Hepatocyte (in vitro differentiated cells): ENCODE data around the gene CTNNA1. TPM values are rescaled to one million over a fixed set of nuclear protein-coding genes. Genes with fewer than 3 reads are reported as not detected.
"Not testable (repeated sequence)": the region's sequence is repeated elsewhere in the genome, so short reads cannot be mapped to it uniquely, and the experiment has no call there.

ENCODE experiments used
- DNase-seq: peaks from one replicate; pipeline ENCODE4 v3.0.0-alpha.2; 2016; ENCODE audit warnings: low spot score
- H2AFZ ChIP-seq: fragments of 200-600 bp; sonication (generic); 2 replicates; pipeline ENCODE4 v1.6.0; 2016; ENCODE audit warnings: antibody characterized with exemption, mild to moderate bottlenecking
- H3K27ac ChIP-seq: fragments of 200-600 bp; sonication (generic); 2 replicates; pipeline ENCODE4 v1.5.1; 2016; ENCODE audit warnings: mild to moderate bottlenecking
- H3K27me3 ChIP-seq: fragments of 200-600 bp; sonication (generic); 2 replicates; pipeline ENCODE4 v1.6.1; 2016
- H3K36me3 ChIP-seq: fragments of 200-600 bp; sonication (generic); replicated peaks from 2 replicates; pipeline ENCODE4 v1.5.1; 2016; ENCODE audit warnings: low read depth; ENCODE audit not compliant: insufficient read depth
- H3K4me1 ChIP-seq: fragments of 200-600 bp; sonication (generic); 2 replicates; pipeline ENCODE4 v1.5.1; 2016; ENCODE audit warnings: mild to moderate bottlenecking, moderate library complexity; ENCODE audit not compliant: insufficient read depth
- H3K4me2 ChIP-seq: fragments of 200-600 bp; sonication (generic); 2 replicates; pipeline ENCODE4 v1.6.0; 2016
- H3K4me3 ChIP-seq: fragments of 200-600 bp; sonication (generic); 2 replicates; pipeline ENCODE4 v1.5.1; 2016; ENCODE audit warnings: mild to moderate bottlenecking
- H3K79me2 ChIP-seq: fragments of 200-600 bp; sonication (generic); 2 replicates; pipeline ENCODE4 v1.6.0; 2017; ENCODE audit warnings: mild to moderate bottlenecking
- H3K9me2 ChIP-seq: fragments of 200-600 bp; sonication (generic); replicated peaks from 2 replicates; pipeline ENCODE4 v1.6.0; 2017; ENCODE audit warnings: mild to moderate bottlenecking; ENCODE audit not compliant: insufficient read depth
- H3K9me3 ChIP-seq: fragments of 200-600 bp; sonication (generic); 2 replicates; pipeline ENCODE4 v1.5.1; 2016; ENCODE audit warnings: low read depth, mild to moderate bottlenecking
- H4K20me1 ChIP-seq: fragments of 200-600 bp; sonication (generic); 2 replicates; pipeline ENCODE4 v1.6.0; 2016; ENCODE audit warnings: mild to moderate bottlenecking; ENCODE audit not compliant: insufficient read depth, poor library complexity, severe bottlenecking
- EZH2 ChIP-seq: fragments of 200-600 bp; sonication (generic); IDR thresholded peaks from 2 replicates; pipeline ENCODE4 v1.6.1; 2016; ENCODE audit warnings: antibody characterized with exemption, mild to moderate bottlenecking, borderline replicate concordance
- EZH2phosphoT487 ChIP-seq: fragments of 200-600 bp; sonication (generic); IDR thresholded peaks from one replicate; pipeline ENCODE4 v1.6.1; 2018; ENCODE audit warnings: antibody characterized with exemption, mild to moderate bottlenecking, low read depth, moderate library complexity; ENCODE audit not compliant: unreplicated experiment, severe bottlenecking
- WGBS: methylation state at CpG from one replicate; pipeline ENCODE4 v1.1.6; 2016; ENCODE audit warnings: low lambda C conversion rate; ENCODE audit errors: missing lambda C conversion rate; 5-methylcytosine and 5-hydroxymethylcytosine counted together
- polyA plus RNA-seq: library from polyadenylated mRNA; unstranded; fragments of >200 nt; fragmentation: Nextera tagmentation; extraction: Ambion mirVana; gene quantifications from 2 replicates; pipeline ENCODE4 v1.2.1, GENCODE V29; 2016
- total RNA-seq: library from RNA; depleted of rRNA; stranded (reverse); fragments of >200 nt; gene quantifications from 2 replicates; pipeline ENCODE4 v1.2.3, GENCODE V29; 2014
- TF ChIP-seq, protein P1 (sequence below): fragments of 200-600 bp; sonication (generic); IDR thresholded peaks from 2 replicates; pipeline ENCODE4 v1.5.1; 2016; ENCODE audit warnings: antibody characterized with exemption, mild to moderate bottlenecking; ENCODE audit not compliant: poor library complexity

CTNNA1 gene
- total and polyA plus RNA-seq, 2 experiments from 2014 or later: 152 to 349 TPM

DNA sequence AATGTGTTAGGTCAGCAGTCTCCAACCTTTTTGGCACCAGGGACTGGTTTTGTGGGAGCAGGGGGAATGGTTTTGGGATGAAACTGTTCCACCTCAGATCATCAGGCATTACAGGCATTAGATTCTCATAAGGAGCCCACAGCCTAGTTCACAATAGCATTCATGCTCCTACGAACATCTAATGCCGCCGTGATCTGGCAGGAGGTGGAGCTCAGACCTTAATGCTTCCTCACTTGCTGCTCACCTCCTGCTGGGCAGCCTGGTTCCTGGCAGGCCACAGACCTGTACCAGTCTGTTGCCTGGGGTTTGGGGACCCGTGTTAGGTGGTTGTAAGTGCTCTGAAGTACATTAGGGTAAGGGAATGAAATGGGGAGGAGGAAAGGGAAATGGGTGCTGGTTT, 9.7 kb upstream of the CTNNA1 start:
- Histone ChIP-seq H3K27ac (no peak overlapping the region), H4K20me1 (no peaks in the 10 kb centered on the region), H3K79me2 (no peaks in the 10 kb centered on the region), H3K27me3 (no peaks in the 10 kb centered on the region), H3K9me3 (no peaks in the 10 kb centered on the region), H3K9me2 (no peaks in the 10 kb centered on the region), H3K36me3 (no peaks in the 10 kb centered on the region), H3K4me2 (no peak overlapping the region), H3K4me3 (no peak overlapping the region), H2AFZ (no peak overlapping the region), H3K4me1 (no peaks in the 10 kb centered on the region)
- WGBS: 58% methylated on average over 4 of the region's 4 CpGs
- TF ChIP-seq EZH2phosphoT487 (no peak), EZH2 (no peak)
- TF ChIP-seq, protein P1, sequence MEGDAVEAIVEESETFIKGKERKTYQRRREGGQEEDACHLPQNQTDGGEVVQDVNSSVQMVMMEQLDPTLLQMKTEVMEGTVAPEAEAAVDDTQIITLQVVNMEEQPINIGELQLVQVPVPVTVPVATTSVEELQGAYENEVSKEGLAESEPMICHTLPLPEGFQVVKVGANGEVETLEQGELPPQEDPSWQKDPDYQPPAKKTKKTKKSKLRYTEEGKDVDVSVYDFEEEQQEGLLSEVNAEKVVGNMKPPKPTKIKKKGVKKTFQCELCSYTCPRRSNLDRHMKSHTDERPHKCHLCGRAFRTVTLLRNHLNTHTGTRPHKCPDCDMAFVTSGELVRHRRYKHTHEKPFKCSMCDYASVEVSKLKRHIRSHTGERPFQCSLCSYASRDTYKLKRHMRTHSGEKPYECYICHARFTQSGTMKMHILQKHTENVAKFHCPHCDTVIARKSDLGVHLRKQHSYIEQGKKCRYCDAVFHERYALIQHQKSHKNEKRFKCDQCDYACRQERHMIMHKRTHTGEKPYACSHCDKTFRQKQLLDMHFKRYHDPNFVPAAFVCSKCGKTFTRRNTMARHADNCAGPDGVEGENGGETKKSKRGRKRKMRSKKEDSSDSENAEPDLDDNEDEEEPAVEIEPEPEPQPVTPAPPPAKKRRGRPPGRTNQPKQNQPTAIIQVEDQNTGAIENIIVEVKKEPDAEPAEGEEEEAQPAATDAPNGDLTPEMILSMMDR: no peak
- DNase-seq: no peak

DNA sequence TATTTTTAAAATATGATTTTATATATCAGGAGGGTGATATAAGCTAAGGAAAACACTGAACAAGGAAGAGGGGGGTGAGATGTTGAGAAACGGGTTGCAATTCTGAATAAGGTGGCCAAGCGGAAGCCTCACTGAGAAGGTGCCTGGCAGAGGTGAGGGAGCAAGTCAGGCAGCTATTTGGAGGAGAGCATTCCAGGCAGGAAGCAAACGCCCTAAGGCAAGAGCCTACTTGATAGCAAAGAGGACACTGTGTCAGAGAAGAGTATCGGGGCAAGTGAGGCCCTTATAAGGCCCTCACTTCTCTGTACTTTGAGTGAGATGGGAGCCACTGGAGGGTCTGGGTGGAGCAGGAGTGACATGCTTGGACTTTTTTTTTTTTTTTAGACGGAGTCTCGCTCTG, 8.0 kb upstream of the CTNNA1 start:
- Histone ChIP-seq H3K9me3 (no peaks in the 10 kb centered on the region), H3K79me2 (no peaks in the 10 kb centered on the region), H4K20me1 (no peaks in the 10 kb centered on the region), H3K4me3 (no peak overlapping the region), H3K27ac (no peak overlapping the region), H3K4me1 (no peaks in the 10 kb centered on the region), H3K4me2 (no peak overlapping the region), H3K27me3 (no peaks in the 10 kb centered on the region), H2AFZ (no peak overlapping the region), H3K36me3 (no peaks in the 10 kb centered on the region), H3K9me2 (no peaks in the 10 kb centered on the region)
- TF ChIP-seq, protein P1: no peak
- TF ChIP-seq EZH2 (no peak), EZH2phosphoT487 (no peak)
- DNase-seq: no peak
- WGBS: 82% methylated on average over 6 of the region's 6 CpGs

DNA sequence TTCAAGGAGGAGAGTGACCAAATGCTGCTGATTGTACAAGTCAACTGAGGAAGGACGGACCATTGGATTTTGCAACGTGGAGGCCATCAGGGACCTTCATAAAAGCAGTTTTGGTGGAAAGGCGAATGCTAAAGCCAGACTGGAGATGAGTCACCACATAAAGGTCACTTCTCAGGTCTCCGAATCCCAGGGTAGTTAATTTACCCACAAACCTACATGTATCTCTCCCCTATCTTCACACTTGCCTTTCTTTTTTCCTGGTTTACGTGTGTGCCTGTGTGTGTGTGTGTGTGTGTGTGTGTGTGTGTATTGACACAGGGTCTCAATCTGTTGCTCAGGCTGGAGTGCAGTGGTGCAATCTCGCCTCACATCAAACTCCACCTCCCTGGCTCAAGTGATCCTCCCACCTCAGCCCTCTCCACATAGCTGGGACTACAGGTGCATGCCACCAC, 4.6 kb upstream of the CTNNA1 start:
- H3K27ac ChIP-seq: no peak overlapping the region
- 70% methylated on average over 6 of the region's 6 CpGs for WGBS
- no peaks in the 10 kb centered on the region for H3K9me3 ChIP-seq
- DNase-seq: no peak
- H3K9me2 ChIP-seq: no peaks in the 10 kb centered on the region
- no peaks in the 10 kb centered on the region for H3K79me2 ChIP-seq
- no peak overlapping the region for H2AFZ ChIP-seq
- no peaks in the 10 kb centered on the region for H3K27me3 ChIP-seq
- H3K4me2 ChIP-seq: no peak overlapping the region
- TF ChIP-seq EZH2phosphoT487: no peak
- TF ChIP-seq, protein P1: no peak
- no peak for TF ChIP-seq EZH2
- H4K20me1 ChIP-seq: no peaks in the 10 kb centered on the region
- H3K4me1 ChIP-seq: no peaks in the 10 kb centered on the region
- no peaks in the 10 kb centered on the region for H3K36me3 ChIP-seq
- no peak overlapping the region for H3K4me3 ChIP-seq

DNA sequence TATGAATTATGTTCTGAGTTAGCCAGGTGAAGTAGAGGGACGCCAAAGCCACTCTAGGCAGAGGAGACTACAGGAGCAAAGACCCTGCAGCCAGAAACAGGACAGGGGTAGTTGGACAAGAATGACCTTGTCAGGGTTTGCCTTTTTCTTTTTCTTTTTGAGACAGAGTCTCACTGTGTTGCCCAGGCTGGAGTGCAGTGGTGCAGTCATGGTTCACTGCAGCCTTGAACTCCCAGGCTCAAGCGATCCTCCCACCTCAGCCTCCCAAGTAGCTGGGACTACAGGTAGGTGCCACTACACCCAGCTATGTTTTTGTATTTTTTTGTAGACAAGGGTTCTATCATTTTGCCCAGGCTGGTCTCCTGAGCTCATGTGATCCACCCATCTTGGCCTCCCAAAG, 1.9 kb upstream of the CTNNA1 start:
- not testable (repeated sequence) for H3K4me1 ChIP-seq, DNase-seq, H3K9me2 ChIP-seq, H3K4me3 ChIP-seq, H3K27me3 ChIP-seq, H3K36me3 ChIP-seq, H2AFZ ChIP-seq, H3K4me2 ChIP-seq, H3K9me3 ChIP-seq, H3K27ac ChIP-seq
- peaks cover 22% of the 10 kb centered on the region for H4K20me1 ChIP-seq
- peaks cover 24% of the 10 kb centered on the region for H3K79me2 ChIP-seq
- WGBS: 96% methylated on average over 2 of the region's 2 CpGs
